ENCODE results near the gene OGG1.
A peak's percentile ranks its signal among the peaks of the same experiment; 100 is the strongest.
"Not testable (repeated sequence)": the region's sequence is repeated elsewhere in the genome, so short reads cannot be mapped to it uniquely, and the experiment has no call there.

Gene OGG1

GRCh38 chr3:9765865-9766264 is 16.1 kb downstream of the OGG1 start:
- no peak for DNase-seq (ENCODE audit: low read depth)

- no peak for DNase-seq (ENCODE audit: low read depth)
Measured at GRCh38 chr3:9767418-9767817, 17.7 kb downstream of the OGG1 start.

GRCh38 chr3:9768141-9768775 is 18.5 kb downstream of the OGG1 start:
- DNase-seq (ENCODE audit: low read depth), result no peak

DNA sequence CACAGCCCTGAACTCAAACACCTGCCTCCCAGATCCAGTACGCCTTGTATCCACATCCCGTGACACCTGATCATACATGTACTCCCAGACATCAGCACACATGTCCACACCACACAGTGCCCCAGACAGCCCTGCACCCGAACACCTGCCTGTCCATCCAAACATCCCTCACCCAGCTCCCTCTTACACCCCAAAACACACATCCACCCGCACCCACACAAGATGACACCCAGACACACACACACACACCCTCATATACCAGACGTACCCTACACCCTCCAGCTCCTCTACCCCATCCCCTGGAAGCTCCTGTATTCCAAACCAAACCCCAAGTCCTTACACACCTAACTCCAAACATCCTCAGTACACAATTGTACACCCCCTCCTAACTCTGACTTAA is 19.3 kb downstream of the OGG1 start:
- no peak for DNase-seq (ENCODE audit: low read depth)

DNA sequence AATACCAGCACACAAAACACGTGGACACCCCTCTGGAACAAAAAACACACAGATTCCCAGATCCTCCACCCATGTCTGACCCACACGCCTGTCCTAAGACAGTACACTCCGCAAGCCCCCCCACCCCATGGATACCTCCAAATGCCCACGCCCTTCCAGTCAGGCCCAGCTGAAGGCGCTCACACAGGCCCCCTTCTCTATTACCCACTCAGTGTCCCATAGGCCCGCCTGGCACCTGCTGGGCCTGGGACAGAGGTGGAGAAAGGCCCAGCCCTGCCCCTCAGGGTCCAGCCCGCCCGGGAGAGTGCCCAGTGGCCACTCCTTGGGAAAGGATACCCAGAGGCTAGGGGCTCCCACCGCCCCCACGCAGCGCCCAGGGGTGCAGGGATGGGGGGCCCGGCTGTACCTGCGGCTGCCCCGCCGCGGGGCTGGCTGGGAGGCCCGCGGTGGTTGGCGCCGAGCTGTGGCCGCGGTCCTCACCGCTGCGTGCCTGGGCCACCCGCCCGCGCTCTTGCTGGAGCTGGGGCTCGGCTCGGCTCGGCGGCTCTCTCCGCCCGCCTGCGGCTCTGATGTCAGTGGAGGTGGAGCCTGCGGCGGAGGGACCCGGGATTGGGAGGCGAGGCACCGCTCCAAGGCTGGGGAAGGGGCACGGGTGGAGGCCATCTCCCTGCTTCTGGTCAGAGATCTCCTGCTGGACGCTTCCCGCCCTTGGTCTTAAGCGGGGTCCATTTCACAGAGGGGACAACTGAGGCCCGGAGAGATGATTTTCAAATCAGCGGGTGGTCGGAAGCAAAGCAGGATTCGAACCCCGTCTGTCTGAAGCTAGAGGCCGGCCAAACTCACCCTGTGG is 19.9 kb downstream of the OGG1 start, which contains the start of gene CAMK1:
TSS of gene CAMK1 (minus strand) at position 522 of the 850 bp plus-strand sequence. CDS start 2,198 bp downstream, outside the sequence.
- peak; percentile 67 for DNase-seq (ENCODE audit: low read depth)

DNA sequence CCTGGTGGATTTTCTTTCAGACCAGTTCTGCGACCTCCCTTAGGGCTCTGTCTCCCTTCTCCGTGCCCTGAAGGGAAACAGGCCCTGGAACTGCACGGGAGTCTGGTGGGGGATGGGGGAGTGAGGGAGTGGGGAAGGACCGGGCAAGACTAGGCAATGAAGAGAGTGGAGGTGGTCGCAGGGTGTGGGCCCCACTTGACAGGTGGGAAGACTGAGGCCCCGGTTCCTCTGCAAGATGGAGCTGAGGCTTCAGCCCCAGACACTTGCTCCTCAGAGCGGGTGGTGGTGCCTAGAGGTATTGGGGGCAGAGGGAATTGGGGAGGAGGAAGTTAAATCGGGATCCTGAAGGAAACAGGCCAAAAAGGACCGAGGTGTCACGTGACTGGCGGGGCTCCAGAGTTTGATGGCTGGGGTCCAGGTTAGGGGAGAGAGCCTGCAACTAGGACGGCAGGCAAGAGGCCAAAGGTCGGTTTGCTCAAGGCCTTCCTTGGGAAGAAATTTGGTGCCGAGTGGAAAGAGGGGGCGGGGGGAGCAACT is 20.6 kb downstream of the OGG1 start:
- DNase-seq (ENCODE audit: low read depth), result peak; percentile 74

DNA sequence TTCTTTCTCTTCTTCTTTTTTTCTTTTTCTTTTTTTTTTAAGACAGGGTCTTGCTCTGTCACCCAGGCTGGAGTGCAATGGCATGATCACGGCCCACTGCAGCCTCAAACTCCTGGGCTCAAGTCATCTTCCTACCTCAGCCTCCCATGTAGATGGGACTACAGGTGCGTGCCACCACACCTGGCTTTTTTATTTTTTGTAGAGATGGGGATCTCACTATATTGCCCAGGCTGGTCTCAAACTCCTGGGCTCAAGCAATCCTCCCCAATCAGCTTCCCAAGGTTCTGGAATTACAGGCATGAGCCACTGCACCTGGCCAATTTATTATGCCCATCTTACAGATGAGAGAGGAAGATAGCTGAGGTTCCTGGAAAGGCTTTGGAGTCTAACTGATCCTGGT is 21.3 kb downstream of the OGG1 start:
- not testable (repeated sequence) for DNase-seq (ENCODE audit: low read depth)

- no peak for DNase-seq (ENCODE audit: low read depth)
Measured at GRCh38 chr3:9776896-9777693, 27.3 kb downstream of the OGG1 start.

- no peak for DNase-seq (ENCODE audit: low read depth)
Measured at GRCh38 chr3:9777694-9778021, 27.9 kb downstream of the OGG1 start.

- peak; percentile 47 for DNase-seq (ENCODE audit: low read depth)
Measured at GRCh38 chr3:9778143-9779074, 28.7 kb downstream of the OGG1 start.

GRCh38 chr3:9779075-9779593 is 29.4 kb downstream of the OGG1 start:
- no peak for DNase-seq (ENCODE audit: low read depth)

DNA sequence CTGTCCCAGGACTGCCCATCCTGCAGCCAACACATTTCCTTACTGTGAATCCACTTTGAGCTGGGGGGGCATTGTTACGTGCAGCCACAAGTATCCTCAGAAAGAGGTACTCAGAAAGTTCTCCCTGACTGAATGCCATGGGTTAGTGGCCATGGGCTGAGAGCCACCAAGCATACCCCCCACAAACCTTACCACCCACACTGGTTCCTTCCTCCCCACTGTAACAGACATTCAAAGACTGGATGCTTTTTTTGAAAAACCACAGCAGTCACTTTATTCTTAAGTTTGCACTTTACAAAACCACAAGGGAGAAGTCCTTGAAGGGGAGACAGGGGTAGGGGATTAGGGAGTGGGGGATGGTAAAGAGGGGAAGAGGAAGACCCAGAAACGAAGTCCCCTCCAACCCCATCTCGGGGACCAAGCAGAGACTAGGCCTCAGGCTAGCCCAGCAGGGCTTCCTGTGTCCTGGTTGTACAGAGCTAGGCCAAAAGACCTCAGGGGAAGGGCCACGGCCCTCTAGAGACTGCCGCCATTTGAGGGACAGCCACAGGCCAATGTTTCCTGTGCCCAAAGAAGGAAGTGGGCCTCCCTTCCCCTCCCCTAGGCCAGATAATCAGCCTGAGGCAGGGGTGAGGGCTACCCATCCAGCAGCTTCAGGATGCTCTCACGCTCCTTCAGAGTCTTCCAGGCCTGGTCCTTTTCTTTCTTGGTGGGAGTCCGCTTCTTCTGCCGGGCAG is 30.1 kb downstream of the OGG1 start:
- no peak for DNase-seq (ENCODE audit: low read depth)

- DNase-seq (ENCODE audit: low read depth), result no peak
Measured at GRCh38 chr3:9780458-9780812, 30.7 kb downstream of the OGG1 start.

DNA sequence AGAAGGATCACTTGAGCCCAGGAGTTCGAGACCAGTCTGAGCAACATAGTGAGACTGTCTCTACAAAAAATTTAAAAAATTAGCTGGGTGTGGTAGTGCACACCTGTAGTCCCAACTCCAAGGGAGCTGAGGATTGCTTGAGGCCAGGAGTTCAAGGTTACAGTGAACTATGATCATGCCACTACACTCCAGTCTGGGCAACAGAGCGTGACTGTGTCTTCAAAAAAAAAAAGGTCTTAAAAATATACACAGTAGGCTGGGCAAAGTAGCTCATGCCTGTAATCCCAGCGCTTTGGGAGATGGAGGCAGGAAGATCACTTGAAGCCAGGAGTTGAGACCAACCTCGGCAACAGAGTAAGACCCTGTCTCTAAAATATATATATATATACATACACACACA is 31.2 kb downstream of the OGG1 start:
- no peak for DNase-seq (ENCODE audit: low read depth)

DNA sequence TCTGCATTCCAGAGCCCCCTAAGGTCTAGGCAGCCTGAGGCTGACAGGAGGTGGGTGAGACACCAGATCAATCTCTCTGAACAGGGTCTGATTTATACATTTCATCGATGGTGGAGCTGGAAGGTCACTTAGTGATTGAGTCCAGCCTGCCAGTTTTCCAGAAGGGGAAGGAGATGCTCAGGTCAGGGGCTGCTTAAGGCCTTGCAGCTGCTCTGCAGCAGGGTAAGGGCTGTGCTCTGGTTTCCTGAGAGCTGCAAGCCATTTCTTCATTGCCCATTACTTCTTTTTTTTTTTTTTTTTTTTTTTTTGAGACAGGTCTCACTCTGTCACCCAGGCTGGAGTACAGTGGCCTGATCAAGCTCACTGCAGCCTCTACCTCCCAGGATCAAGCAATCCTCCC is 31.8 kb downstream of the OGG1 start:
- DNase-seq (ENCODE audit: low read depth), result no peak

DNA sequence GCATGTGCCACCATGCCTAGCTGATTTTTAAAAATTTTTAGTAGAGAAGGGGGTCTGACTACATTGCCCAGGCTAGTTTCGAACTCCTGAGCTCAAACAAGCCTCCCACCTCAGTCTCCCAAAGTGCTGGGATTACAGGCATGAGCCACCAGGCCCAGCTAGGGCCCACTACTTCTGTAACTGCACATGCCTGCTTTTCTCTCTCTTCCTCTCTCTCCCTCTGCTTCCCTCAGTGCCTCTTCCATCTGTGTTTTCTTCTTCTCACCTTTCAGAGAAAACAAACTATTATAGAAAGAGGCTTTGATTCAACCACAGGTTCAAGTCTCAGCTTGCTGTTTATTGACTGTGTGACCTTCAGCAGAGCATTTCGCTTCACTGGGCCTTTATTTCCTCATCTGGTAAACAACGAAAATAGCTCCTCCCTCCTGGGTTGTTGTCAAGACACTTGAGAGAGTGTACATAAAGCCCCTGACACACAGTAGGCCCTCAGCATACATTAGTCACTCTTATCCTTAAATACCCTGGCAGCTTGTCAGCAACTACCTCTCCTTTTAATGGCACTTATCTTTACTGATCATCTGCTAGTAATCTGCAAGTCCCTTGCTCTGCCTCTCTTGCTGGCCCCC is 32.3 kb downstream of the OGG1 start:
- DNase-seq (ENCODE audit: low read depth), result no peak

DNA sequence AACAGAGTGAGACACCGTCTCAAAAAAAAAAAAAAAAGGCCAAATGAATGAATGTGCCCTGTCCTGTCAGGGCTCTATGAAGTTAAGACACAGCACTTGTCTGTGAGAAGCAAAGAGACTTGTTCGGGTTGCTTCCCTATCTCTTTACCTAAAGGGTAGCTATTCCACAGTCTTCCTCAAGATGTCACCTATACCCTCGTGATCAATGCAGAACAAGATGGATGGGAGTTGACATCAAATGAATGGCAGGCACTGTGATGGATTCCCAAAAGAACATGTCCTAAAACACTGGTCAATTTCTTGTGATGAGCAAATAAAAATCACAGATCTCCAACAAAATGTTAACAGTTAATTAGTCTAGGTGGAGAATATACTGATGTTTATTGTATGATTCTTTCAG is 33.0 kb downstream of the OGG1 start:
- DNase-seq (ENCODE audit: low read depth), result no peak

DNA sequence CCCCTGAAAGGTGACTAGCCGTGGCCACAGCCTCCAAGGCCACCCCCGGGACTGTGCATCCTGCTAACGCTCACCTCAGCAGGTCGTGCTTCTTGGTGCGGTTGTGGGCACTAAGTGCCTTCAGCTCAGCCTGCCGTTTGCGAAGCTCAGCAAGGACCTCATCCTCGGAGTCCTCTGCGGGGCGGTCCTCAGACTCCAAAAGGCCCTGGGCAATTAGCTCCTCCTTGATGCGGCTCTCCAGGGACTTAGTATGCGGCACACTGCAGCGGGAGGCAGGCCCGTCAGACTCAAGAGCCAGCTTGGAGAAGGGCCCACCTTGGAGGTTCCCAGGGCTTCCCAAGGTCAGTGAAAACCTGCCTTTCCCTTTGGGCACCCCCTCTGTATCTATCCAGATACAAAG is 34.2 kb downstream of the OGG1 start:
- DNase-seq (ENCODE audit: low read depth), result no peak

GRCh38 chr3:9784965-9785364 is 35.2 kb downstream of the OGG1 start:
- no peak for DNase-seq (ENCODE audit: low read depth)

DNA sequence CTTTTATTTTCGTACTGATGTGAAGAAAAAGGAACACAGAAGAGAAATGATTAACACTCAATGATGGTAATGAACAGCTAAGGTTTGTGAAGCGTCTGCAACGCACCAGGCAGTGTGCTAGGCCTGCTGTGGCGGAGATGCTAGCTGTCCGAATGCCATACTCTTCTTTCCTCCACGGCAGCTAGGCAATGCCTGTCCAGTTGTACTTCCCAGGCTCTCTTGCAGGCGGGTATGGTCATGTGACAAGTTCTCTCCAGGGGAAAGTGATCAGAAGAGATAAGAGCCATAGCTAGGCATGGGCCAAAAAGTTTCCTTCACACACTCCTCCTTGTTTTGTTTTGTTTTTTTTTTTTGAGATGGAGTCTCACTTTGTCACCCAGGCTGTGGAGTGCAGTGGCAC is 35.9 kb downstream of the OGG1 start:
- no peak for DNase-seq (ENCODE audit: low read depth)
